Liver (tissue), 9 donors: ENCODE data around the gene RGS3. TPM values are rescaled to one million over a fixed set of nuclear protein-coding genes. Genes with fewer than 3 reads are reported as not detected.

Source experiments
- DNase-seq: peaks from one replicate; pipeline ENCODE4 v3.0.0-alpha.2; 2017; ENCODE audit warnings: low spot score
- H3K27ac ChIP-seq, 2 donors: one replicate each; pipeline ENCODE4 v1.7.0; 2013; ENCODE audit warnings: inconsistent platforms in 2 of 2, low read length in 2 of 2, control low read depth in 1 of 2, low read depth in 1 of 2, mild to moderate bottlenecking in 1 of 2
- H3K27me3 ChIP-seq, 4 donors: one replicate each; pipeline versions ENCODE4 v1.6.1 to v1.7.0; 2013; ENCODE audit warnings: low read length in 3 of 4, inconsistent platforms in 1 of 4, mild to moderate bottlenecking in 1 of 4, moderate library complexity in 1 of 4; ENCODE audit not compliant: control insufficient read depth in 4 of 4, insufficient read depth in 4 of 4
- H3K36me3 ChIP-seq, 4 donors: one replicate each; pipeline versions ENCODE4 v1.6.1 to v1.7.0; 2013; ENCODE audit warnings: low read length in 3 of 4, mild to moderate bottlenecking in 3 of 4, low read depth in 1 of 4, moderate library complexity in 1 of 4; ENCODE audit not compliant: control insufficient read depth in 4 of 4, insufficient read depth in 3 of 4
- H3K4me1 ChIP-seq, 4 donors: one replicate each; pipeline versions ENCODE4 v1.6.1 to v1.7.0; 2013; ENCODE audit warnings: low read length in 3 of 4, mild to moderate bottlenecking in 3 of 4, moderate library complexity in 1 of 4; ENCODE audit not compliant: control insufficient read depth in 4 of 4, insufficient read depth in 4 of 4
- H3K4me3 ChIP-seq, 3 donors: one replicate each; pipeline versions ENCODE4 v1.6.1 to v1.7.0; 2013; ENCODE audit warnings: low read length in 3 of 3, control low read depth in 1 of 3, low read depth in 1 of 3, mild to moderate bottlenecking in 1 of 3
- H3K9ac ChIP-seq, 2 donors: one replicate each; pipeline ENCODE4 v1.7.0; 2013; ENCODE audit warnings: low read length in 2 of 2, mild to moderate bottlenecking in 2 of 2, moderate library complexity in 2 of 2, control low read depth in 1 of 2, low read depth in 1 of 2
- H3K9me3 ChIP-seq, 4 donors: one replicate each; pipeline versions ENCODE4 v1.6.1 to v1.7.0; 2013; ENCODE audit warnings: low read length in 3 of 4; ENCODE audit not compliant: control insufficient read depth in 4 of 4
- FOXA1 ChIP-seq: IDR thresholded peaks from 2 replicates; pipeline ENCODE4 v1.6.1; 2016; ENCODE audit warnings: antibody characterized with exemption
- FOXA2 ChIP-seq: IDR thresholded peaks from 2 replicates; pipeline ENCODE4 v1.6.1; 2016; ENCODE audit warnings: antibody characterized with exemption
- GABPA ChIP-seq, 2 donors: IDR thresholded peaks in 1 of 2; conservative IDR thresholded peaks in 1 of 2; 2 replicates each; pipeline ENCODE4 v1.6.1; 2016; ENCODE audit warnings: antibody characterized with exemption in 2 of 2, mild to moderate bottlenecking in 1 of 2, moderate library complexity in 1 of 2
- HNF4A ChIP-seq, 2 donors: conservative IDR thresholded peaks; 2 replicates each; pipeline ENCODE4 v1.6.1; 2016; ENCODE audit warnings: antibody characterized with exemption in 2 of 2, mild to moderate bottlenecking in 2 of 2
- JUND ChIP-seq, 2 donors: IDR thresholded peaks; 2 replicates each; pipeline ENCODE4 v1.6.1; 2016; ENCODE audit warnings: antibody characterized with exemption in 2 of 2
- NR2F2 ChIP-seq: IDR thresholded peaks from 2 replicates; pipeline ENCODE4 v1.6.1; 2016; ENCODE audit warnings: antibody characterized with exemption
- RAD21 ChIP-seq, 2 donors: IDR thresholded peaks; 2 replicates each; pipeline ENCODE4 v1.6.1; 2016; ENCODE audit warnings: antibody characterized with exemption in 2 of 2, mild to moderate bottlenecking in 2 of 2
- RXRA ChIP-seq, 2 donors: IDR thresholded peaks; 2 replicates each; pipeline ENCODE4 v1.6.1; 2017 to 2018; ENCODE audit warnings: antibody characterized with exemption in 2 of 2, mild to moderate bottlenecking in 1 of 2
- SP1 ChIP-seq: IDR thresholded peaks from 2 replicates; pipeline ENCODE4 v1.6.1; 2018; ENCODE audit warnings: antibody characterized with exemption, mild to moderate bottlenecking
- TAF1 ChIP-seq: conservative IDR thresholded peaks from 2 replicates; pipeline ENCODE4 v1.6.1; 2016; ENCODE audit warnings: antibody characterized with exemption, mild to moderate bottlenecking
- YY1 ChIP-seq: IDR thresholded peaks from 2 replicates; pipeline ENCODE4 v1.6.1; 2016; ENCODE audit warnings: antibody characterized with exemption, mild to moderate bottlenecking
- WGBS: extraction: QIAGEN DNeasy Blood & Tissue Kit; methylation state at CpG from one replicate; pipeline ENCODE4 v1.1.7; 2013; 5-methylcytosine and 5-hydroxymethylcytosine counted together
- polyA plus RNA-seq, 2 donors: library from polyadenylated mRNA; stranded (reverse) in 1 of 2; unstranded in 1 of 2; fragments of 200-250 nt in 1 of 2; fragments of >200 nt in 1 of 2; fragmentation: Nextera tagmentation in 1 of 2; extraction: Ambion mirVana in 1 of 2; gene quantifications; one replicate each; pipeline versions ENCODE4 v1.2.1 to v1.2.3, GENCODE V29; 2013 to 2015
- total RNA-seq, 2 donors: library from RNA; depleted of rRNA; stranded (reverse); fragments of >200 nt; gene quantifications; one replicate each; pipeline ENCODE4 v1.2.3, GENCODE V29; 2014
- TF ChIP-seq, protein P1 (sequence below): IDR thresholded peaks from 2 replicates; pipeline ENCODE4 v1.6.1; 2016; ENCODE audit warnings: antibody characterized with exemption
- TF ChIP-seq, protein P2 (sequence below): IDR thresholded peaks from 2 replicates; pipeline ENCODE4 v1.6.1; 2016; ENCODE audit warnings: antibody characterized with exemption
- TF ChIP-seq, protein P3 (sequence below): fragments of 150-350 bp; IDR thresholded peaks from 2 replicates; pipeline ENCODE4 v1.5.1; 2017; ENCODE audit warnings: improper control_type of control experiment, low read depth, low read length; ENCODE audit not compliant: missing input control
- TF ChIP-seq, protein P4 (sequence below): IDR thresholded peaks from 2 replicates; pipeline ENCODE4 v1.6.1; 2016; ENCODE audit warnings: antibody characterized with exemption, mild to moderate bottlenecking
- donor health status: healthy.
- donor health status: healthy.
- donor health status: healthy.
- donor health status: healthy.
- donor health status: healthy.

RGS3 gene
- total and polyA plus RNA-seq, 4 donors, result 13.0 to 65.0 (median 28.3) TPM

DNA sequence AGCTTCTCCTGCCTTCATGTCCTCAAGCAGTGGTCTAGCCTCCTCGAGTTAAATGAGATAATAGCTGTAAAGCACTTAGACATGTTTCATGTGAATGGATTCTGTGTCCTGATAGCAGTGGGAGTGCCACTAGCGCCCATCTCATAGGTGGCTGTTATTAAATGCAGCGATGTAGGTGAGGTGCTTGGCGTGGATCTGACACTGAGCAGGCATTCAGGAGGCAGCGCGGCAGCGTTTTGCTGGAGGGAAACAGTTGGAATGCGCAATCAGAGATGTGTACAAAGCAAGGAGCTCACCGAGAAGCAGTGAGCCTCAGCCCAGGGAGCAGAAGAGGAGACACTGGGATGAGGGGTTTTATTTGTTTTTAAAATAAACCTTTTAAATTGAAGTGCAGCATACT is 106.6 kb downstream of the RGS3 start:
- Histone ChIP-seq H3K9ac (no peak overlapping the region), H3K9me3 (no peaks in the 10 kb centered on the region), H3K36me3 (no peaks in the 10 kb centered on the region), H3K4me3 (no peak overlapping the region), H3K27ac (no peak overlapping the region), H3K4me1 (no peaks in the 10 kb centered on the region), H3K27me3 (no peaks in the 10 kb centered on the region)
- no peak for DNase-seq
- TF ChIP-seq RAD21 (IDR thresholded peaks at IDR 0.05) (no peak), RXRA (IDR thresholded peaks at IDR 0.05) (no peak), YY1 (no peak), SP1 (no peak), JUND (IDR thresholded peaks at IDR 0.05) (no peak), FOXA1 (no peak), GABPA (IDR thresholded peaks at IDR 0.05 in 1 of 2, conservative IDR thresholded peaks at IDR 0.05 in 1 of 2) (no peak), HNF4A (conservative IDR thresholded peaks at IDR 0.05) (no peak), FOXA2 (no peak), TAF1 (no peak), NR2F2 (no peak)
- TF ChIP-seq, protein P1, sequence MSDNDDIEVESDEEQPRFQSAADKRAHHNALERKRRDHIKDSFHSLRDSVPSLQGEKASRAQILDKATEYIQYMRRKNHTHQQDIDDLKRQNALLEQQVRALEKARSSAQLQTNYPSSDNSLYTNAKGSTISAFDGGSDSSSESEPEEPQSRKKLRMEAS, result no peak
- TF ChIP-seq, protein P2, sequence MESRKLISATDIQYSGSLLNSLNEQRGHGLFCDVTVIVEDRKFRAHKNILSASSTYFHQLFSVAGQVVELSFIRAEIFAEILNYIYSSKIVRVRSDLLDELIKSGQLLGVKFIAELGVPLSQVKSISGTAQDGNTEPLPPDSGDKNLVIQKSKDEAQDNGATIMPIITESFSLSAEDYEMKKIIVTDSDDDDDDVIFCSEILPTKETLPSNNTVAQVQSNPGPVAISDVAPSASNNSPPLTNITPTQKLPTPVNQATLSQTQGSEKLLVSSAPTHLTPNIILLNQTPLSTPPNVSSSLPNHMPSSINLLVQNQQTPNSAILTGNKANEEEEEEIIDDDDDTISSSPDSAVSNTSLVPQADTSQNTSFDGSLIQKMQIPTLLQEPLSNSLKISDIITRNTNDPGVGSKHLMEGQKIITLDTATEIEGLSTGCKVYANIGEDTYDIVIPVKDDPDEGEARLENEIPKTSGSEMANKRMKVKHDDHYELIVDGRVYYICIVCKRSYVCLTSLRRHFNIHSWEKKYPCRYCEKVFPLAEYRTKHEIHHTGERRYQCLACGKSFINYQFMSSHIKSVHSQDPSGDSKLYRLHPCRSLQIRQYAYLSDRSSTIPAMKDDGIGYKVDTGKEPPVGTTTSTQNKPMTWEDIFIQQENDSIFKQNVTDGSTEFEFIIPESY, result no peak
- TF ChIP-seq, protein P3, sequence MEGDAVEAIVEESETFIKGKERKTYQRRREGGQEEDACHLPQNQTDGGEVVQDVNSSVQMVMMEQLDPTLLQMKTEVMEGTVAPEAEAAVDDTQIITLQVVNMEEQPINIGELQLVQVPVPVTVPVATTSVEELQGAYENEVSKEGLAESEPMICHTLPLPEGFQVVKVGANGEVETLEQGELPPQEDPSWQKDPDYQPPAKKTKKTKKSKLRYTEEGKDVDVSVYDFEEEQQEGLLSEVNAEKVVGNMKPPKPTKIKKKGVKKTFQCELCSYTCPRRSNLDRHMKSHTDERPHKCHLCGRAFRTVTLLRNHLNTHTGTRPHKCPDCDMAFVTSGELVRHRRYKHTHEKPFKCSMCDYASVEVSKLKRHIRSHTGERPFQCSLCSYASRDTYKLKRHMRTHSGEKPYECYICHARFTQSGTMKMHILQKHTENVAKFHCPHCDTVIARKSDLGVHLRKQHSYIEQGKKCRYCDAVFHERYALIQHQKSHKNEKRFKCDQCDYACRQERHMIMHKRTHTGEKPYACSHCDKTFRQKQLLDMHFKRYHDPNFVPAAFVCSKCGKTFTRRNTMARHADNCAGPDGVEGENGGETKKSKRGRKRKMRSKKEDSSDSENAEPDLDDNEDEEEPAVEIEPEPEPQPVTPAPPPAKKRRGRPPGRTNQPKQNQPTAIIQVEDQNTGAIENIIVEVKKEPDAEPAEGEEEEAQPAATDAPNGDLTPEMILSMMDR, result no peak
- TF ChIP-seq, protein P4, sequence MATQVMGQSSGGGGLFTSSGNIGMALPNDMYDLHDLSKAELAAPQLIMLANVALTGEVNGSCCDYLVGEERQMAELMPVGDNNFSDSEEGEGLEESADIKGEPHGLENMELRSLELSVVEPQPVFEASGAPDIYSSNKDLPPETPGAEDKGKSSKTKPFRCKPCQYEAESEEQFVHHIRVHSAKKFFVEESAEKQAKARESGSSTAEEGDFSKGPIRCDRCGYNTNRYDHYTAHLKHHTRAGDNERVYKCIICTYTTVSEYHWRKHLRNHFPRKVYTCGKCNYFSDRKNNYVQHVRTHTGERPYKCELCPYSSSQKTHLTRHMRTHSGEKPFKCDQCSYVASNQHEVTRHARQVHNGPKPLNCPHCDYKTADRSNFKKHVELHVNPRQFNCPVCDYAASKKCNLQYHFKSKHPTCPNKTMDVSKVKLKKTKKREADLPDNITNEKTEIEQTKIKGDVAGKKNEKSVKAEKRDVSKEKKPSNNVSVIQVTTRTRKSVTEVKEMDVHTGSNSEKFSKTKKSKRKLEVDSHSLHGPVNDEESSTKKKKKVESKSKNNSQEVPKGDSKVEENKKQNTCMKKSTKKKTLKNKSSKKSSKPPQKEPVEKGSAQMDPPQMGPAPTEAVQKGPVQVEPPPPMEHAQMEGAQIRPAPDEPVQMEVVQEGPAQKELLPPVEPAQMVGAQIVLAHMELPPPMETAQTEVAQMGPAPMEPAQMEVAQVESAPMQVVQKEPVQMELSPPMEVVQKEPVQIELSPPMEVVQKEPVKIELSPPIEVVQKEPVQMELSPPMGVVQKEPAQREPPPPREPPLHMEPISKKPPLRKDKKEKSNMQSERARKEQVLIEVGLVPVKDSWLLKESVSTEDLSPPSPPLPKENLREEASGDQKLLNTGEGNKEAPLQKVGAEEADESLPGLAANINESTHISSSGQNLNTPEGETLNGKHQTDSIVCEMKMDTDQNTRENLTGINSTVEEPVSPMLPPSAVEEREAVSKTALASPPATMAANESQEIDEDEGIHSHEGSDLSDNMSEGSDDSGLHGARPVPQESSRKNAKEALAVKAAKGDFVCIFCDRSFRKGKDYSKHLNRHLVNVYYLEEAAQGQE, result no peak
- WGBS, result 96% methylated on average over 9 of the region's 9 CpGs
